Stimulated activated CD4-positive, alpha-beta T cell treated with anti-CD3 and anti-CD28 coated beads, Interleukin-12 subunit alpha, Interleukin-12 subunit beta, amount 100 ng/mL, for 4 hours (primary cell): Measurements from ENCODE around the gene PCYT2.
"Not testable (repeated sequence)": the region's sequence is repeated elsewhere in the genome, so short reads cannot be mapped to it uniquely, and the experiment has no call there.

Experiments used
- DNase-seq: peaks from one replicate; pipeline ENCODE4 v3.0.0-alpha.2; 2020

The PCYT2 gene

DNA sequence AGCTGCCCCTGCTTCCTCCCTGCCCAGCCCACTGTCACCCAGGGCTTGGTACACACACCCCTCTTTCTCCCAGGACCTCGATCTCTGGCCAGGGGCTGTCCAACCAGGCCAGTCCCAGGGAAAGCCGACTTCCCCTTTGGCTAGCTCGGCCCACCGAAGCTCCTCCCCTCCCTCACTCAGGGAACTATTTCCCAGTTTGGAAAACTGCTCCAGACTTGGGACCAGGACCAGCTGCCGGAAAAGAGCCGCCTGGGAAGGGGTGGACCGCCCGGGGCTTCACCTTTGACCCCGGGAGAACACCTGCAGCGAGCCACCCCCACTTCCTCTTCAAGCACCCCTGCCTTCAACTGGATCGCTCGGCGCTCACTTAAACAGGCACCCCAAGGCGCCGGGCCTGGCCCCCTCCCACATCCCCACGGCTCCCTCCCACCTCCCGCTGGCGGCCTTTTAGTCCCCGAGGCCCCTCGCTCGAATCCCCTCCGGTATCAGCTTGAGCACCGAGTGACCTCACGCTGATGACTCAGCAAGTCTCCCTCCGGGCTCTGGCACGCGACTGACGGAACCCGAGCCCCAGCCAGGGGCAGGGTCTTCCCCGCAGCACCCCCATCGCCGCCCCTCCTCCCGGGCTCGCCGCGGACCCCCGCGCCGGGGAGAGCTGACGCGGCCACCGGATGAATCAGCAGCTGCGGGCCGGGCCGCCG, 15.4 kb upstream of the PCYT2 start:
- peak; percentile 70 for DNase-seq

DNA sequence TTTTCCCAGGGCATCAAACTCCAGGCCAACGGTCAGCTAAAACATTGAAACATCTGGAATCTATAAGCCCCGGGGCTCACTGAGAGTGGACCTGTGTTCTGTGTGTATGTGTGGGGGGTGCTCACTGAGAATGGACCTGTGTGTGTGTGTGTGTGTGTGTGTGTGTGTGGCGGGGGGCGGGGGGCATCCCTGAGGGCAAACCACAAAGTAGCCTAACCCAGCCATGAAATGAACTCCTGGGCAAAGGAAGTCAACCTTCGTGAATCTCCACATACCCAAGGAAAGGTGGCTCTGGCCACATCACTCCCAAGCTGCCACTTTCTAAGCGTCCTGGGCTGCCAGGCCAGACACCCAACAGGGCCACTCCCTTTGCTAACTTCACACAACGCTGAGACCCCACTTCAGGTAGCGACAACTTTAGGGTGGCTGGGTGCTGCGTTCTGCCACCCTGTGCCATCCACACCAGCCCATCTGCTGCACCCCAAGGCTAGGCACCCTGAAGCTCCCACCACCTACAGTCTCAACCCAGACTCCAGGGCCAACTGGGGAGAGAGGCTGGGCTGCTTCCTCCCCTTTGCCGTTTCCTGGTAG, 14.8 kb upstream of the PCYT2 start:
- no peak for DNase-seq

DNA sequence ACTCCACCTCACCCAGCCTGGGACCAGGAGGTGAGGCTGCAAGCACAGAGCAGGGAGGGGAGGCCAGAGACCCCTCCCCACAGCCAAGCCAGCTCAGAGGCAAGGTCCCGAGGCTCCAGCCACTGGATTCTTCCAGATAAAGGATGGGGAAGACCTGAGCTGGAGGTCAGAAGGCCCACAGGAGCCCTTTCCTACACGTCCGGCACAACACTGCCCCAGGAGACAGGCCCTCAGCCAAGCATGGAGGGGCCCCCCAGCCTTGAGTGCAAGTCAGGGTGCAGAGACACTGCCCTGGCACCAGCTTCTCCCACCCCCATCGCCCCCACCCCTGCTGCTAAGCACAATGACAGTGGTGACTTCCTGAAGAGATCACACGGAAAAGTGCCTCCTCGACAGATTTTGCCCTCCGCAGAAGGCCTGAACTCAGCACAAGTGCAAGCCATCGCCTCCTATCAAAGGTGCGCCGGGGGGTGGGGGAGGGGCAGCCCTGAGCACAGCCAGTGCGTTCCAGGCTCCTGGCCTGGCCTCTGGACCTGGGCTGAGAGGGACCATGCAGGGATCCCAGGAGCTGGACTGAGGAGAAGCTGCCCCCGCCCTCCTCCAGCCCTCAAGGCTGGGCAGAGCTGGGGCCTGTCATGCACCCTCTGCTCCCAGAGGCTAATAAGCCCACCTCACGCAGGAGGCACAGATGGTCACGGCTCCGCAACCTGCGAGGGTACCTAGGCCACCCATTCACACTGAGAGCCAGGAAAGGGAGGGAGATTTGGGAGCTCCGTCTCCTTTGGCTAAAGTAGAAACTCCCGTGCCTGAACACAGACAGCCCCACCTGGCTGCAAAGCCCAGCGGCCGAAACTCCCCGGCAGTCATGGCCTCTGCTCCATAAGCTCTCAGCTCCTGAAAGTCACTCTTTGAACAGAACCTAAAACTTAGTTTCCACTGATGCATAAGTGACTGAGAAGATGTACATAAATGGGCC, 13.6 kb upstream of the PCYT2 start:
- no peak for DNase-seq

DNA sequence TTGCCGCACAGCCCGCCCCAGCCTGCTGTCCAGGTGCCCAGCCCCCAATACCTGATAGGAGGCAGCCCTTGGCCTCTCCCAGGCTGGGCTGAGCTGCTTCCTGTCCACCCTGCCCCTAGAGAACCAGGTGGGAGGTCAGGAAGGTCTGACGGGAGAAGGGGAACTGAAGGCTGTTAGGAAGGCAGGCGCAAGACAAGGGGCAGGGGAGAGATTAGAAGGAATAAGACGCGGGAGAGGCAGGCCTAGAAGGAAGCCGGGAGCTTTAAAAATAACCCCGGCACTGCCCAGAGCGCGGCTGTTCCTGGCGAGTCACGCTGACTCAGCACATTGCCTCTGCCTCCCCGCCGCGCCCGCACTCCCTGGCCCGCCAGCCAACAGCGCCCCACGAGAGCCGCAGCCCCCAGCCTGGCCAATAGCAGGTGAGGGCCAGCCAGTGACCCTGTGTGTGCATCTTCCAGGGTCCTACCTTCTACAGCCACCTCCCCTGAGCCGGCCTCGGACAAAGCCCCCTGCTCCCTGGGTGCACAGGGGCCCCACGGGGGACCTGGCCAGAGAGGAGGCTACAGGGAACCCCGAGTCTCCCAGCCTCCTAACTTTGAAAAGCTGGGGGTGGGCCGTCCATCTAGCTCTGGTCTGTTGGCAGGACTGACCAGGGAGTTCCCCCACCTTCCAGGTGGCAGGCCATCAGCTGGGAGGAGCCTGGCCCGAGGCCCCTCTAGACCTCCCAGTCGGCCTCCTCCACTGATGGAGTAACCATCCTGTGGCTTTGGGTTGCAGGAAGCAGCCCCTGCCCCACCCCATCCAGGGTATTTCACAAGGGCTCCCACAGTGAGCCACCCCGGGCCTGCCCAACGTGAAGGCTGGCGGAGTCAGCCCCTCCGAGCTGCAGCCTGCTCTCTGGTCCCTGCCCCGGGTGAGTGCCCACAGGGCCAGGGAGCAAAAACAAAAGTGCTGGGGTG, 12.4 kb upstream of the PCYT2 start:
- DNase-seq, result no peak

DNA sequence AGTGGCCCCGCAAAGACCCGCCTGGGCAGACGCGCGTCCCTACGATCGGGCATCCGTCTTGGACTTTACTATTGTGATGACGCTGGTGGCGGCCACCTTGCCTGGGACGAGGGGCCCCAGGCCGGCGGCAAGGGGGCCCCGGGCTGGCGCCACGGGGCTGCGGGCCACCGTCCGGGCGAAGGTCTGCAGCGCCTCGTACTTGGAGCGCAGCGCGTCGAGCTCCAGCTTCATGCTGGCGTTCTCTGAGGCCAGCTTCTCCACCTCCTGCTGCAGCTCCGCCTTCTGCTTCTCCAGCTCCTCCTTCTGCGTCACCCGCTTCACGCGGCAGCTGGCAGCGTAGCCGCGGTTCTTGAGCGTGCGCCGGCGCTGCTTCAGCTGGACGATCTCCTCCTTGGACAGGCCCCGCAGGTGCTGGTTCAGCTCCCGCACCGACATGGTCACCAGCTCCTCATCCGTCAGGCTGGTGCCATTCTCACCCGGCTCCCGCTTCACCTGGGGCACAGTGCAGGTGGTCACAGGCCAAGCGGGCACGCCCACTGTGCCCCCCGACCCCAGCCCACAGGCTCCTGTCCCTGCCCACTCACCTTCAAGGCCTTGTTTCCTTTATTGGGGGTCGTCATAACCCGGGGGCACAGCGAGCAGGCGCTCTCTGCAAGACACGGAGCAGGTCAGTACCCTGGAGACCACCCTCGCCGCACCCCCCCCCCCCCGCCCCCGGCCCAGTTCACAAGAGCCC, 11.5 kb upstream of the PCYT2 start:
- DNase-seq, result no peak

DNA sequence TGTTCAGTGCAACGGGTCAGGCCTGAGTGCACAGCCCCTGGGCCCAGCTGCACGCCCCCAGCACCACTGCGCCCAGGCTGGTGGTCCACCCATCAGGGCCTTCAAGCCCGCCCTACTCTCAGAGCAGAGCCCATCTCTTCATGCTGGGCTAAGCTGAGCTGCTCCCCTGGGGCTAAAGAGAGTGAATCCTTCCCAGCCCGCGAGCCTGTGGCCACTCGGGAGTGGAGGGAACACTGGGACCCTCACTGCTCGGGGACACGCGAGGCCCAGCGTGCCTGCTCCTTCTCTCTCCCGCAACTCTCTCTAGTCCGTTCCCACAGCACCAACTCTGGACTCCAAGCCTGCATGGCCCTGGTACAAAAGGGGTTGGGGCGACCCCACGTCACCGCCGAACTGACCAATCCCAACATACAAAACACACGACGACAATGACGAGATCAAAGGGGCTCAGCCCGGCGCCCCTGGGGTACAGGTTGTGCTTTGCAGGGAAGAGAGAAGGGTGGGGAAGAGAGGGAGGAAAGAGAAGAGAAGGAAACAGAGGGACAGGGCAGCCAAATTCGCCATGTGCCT, 10.9 kb upstream of the PCYT2 start:
- no peak for DNase-seq

DNA sequence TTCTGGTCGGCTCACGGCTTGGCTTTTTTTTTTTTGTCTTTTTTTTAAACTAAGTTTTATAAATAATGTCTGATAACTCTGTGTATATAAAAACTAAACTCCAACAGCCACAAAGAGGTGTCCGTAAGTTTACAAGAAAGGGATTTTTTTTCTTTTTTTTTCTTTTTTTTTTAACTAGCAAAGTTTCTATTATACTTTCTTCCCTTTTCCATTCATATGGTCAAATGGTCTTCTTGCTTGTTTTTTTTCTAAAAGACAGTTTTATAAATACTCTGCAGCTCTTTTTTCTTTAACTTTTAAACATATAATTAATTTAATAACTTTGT, 10.3 kb upstream of the PCYT2 start:
- no peak for DNase-seq

DNA sequence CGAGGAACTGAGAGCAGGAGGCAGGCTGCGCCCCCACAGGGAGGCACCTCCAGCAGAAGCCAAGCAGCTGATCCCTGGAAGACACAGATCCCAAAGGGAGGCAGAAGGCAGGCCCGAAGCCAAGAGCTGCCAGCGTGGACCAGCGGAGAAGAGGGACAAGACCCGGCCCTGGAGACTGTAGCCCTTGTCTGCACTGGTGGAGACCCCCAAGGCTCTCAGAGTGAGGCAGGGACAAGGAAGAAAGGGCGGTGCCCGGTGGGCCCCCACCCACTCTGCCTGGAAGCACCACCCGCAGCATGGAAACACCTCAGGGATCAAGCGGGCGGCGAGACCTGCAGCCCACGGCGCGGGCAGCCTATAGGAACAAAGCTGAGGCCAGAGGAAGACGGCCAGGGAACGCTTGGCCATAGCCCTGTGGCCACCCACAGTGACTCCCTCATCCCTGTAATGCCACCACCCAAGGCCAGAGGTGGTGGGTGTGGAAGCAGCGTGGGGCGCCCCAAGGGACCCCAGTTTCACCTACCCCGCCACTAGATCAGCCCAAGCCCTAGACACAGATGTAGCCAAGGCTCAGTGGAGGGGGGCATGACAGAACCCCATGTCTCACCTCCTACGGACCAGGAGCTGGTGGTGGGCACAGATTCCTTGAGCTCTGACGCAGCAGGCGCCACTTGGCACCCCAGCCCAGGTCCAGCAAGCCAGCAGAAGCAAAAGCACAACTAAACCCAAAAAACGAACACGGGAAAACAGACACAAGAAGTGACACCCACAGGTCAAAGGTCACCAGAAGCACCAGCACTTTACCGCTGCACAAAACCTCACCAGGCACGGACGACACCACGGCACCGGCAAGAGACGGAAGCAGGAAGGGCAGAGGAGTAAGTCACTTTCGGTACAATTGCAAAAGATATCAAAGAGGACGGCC, 9.7 kb upstream of the PCYT2 start:
- DNase-seq, result no peak

DNA sequence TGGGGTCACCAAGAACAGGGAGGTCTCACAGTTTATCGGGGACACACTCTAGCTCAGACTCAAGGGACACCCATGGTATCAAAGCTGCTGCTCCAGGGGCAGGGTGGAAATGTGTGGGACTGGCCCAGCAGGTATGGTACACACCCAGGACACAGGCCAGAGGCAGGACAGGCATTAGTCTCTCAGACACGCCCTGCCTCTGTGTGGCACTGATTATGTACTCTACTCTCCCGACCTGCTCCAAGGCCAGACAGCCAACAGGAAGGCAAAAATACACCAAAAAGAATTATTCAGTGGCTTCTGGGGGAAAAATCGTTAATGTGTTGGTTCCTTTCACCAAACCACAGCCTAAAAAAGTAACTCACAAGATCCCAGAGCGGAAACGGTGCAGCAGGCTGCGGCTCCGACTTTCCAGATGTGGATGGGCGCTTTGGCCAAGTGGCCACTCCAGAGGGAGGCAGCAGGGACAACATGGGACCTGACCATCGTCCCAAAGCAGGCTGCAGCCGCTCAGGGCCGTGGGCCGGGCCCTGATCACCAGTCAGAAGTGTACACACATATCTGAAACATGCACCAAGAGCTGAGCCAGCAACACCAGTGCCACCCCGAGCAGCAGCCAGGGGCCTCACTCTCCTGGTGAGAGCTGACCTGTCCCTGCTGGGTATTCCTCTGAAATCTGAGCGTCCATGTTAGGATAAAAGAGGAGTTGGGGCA, 7.8 kb upstream of the PCYT2 start:
- no peak for DNase-seq

DNA sequence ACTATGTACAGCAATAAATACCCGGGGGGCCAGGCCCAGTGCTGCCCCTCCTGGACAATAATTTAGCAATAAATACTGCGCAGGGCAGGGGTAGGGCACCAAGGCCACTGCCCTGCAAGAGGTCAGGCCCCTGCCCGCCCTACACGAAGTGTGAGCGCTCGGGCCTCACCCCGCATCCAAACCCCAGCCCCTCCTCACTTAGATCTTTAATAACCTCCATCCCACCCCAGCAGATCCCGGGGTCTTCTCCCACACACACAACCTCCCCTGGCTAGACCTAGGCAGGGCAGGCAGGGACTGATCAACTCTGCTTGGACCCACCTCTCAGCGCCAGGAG, 7.1 kb upstream of the PCYT2 start:
- not testable (repeated sequence) for DNase-seq

DNA sequence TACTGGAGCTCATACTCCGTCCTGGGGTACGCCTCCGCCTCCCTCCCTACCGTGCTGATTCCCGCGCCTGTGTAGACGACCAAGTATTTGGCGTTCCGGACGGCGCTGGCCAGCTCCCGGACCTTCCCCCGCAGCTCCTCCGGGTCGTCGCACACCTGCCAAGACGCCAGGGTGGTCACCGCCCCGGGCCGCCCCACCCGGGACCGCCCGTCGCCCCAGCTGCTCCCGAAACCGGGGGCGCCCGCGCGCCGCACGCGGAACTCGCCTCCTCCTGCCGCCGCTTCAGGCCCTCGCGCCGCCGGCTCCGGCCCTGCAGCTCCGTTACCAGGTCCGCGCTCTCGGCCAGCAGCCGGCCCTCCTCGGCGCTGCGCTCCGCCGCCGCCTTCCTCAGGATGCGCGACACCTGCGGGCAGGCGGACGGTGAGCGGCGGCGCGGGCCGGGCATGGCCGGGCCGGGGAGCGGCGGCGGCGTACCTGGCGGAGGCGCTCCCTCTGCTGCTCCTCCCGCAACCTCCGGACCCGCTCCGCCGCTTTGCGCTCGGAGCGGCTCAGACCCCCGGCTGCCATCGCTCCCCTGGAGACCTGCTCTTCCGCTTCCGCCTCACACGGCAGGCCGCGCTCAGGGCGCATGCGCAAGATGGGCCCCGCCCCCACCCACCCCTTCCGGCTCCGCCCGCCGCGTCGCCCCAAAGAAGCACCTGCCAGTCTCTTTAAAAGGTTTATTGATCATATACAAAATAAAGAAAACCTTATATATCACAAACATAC, 6.5 kb upstream of the PCYT2 start, which contains the start of gene SIRT7:
SIRT7 (minus strand) TSS at position 612 of the 768 bp plus-strand sequence; CDS start at position 567, 45 bp downstream.
- peak; percentile 78 for DNase-seq

DNA sequence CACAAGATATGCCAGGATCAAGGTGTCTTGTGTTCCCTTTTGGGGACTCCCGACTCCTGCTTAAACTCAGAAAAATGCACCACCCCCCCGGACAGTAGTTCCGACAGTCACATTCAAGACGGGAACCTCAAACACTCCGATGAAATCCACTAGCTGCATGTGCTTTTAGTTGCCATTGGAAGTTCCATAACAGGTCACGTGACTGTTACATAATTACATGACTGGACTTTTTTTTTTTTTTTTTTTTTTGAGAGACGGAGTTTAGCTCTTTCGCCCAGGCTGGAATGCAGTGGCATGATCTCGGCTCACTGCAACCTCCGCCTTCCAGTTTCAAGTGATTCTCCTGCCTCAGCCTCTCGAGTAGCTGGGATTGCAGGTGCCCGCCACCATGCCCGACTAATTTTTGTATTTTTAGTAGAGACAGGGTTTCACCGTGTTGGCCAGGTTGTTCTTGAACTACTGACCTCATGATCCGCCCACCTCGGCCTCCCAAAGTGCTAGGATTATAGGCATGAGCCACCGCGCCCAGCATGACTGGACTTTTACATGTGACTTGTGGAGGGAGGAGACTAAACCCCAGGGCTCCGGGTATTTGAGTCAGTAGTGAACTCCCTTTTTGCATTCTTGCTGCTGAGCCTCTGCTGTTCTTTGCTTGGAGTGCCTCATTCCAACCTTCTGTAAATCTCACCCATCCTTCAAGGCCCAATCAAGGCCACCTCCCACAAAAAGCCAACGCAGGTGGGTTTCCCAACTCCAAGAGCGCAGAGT, 5.2 kb upstream of the PCYT2 start:
- DNase-seq, result no peak

DNA sequence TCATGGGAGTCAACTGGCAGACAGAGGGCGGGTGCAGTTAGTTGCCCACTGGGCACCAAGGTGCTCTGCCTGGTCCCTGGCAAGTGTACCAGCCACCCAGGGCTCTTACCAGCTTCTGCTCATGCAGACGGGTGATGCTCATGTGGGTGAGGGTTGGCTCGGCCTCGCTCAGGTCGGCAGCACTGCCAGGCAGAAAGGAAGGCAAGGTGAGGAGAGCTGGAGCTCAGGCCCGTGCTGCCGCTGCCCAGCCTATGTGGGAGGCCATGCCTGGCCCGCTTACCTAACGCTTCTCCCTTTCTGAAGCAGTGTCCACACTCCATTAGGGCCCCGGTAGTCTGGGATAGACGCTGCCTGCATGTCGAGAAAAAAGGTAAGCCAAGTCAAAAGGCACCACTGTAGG, 4.1 kb upstream of the PCYT2 start:
- no peak for DNase-seq

DNA sequence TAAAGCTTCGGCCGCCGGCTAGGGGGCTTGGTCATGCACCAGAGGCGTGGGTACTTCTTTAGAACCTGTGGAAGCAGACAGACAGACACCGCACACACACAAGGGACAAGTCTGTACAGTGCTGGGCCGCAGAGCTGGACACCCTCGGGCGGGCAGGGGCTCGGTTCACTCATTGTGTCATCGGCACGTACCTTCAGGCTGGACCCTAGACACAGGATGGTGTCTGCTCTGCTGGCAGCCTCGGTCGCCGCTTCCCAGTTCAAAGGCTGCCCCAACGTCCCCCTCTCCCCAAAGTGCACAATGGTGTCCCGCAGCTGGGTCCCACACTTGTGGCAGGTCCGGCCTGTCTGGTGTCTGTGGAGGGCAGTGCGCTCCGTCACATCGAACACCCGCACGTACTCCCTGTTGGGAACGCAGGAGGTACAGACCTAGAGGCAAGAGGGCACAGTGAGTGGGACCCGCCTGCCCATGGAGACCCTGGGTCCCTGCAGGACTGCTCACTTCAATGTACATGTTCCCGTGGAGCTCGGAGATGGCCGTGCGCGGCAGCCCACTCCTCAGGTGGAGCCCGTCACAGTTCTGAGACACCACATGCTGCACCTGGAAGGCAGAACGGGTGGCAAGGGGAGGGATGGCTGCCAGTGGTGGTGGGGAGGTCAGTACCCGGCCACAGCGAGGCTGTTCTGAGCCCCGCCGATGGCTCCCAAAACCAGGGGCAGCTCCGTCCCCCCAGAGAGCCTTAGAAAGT, 3.1 kb upstream of the PCYT2 start:
- no peak for DNase-seq

DNA sequence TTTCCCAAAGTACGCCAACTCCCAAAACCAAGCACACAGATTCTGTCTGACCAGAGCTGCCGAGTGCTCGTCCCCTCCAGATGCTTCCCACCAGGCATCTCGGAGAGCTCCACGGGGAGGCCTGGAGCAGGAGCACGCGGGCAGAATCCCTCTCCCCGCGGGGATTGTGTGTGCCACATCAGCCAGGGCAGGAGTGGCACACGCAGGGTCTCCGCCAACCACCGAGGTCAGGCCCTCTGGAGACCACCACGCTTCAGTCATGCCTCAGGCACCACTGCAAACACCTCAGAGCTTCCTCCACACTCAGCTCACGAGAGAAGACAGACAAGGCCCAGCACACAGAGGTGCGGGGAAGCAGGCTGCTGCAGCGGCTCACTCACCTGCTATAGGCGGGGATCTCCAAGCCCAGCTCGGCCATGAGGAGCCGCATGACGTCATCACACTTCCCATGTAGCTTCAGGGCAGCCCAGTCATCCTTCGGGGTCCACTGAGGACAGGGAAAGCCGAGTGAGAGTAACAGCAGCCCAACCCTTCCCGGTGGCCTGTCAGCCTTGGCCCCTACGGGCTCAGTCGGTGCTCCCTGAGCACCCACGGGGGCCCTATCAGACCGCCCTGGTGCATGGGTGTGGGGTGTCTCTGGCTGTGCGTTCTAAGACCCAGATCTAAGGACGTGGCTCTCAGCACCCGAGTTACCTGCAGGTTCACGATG, 2.3 kb upstream of the PCYT2 start:
- DNase-seq, result no peak

DNA sequence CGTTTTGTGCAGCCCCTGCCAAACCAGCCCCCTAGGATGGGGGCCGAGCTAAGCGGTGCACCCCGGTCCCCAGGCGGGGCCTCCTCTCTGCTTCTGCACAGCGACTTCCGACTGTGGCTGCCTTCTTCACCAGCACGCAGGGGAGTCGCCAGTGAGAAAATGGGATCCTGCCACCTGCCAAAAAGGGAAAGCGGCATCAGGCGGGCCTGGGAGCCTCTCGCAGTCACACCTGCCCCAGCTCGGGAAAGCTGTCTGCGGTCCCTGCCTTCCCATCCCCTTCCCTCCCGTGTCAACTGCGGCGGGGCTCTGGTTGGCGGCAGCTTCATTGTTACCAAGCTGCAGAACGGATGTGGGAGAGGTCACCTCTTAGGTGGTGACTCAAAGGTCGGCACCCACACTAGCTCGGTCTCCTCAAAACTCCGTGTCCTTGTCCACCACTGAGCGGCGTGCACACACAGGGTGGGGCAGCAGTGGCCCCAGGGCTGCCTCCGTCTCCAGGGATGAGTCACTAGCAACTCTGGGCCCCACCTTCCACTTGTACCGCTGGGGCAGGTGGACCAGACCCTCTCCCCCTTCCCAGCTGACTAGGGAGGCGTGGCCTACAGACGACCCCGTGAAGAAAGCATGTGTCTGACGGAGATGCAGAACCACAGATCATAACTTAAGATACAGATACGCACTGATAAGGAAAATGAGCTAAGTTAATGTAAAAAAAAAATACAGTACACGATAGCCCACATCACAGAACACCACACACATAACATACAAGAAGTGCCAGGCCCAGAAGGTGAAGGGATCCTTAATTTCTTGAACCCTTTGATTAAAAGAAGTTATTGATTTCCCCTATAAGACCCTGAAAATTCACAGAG, 1.5 kb upstream of the PCYT2 start:
- no peak for DNase-seq
